ENCODE results near the gene ANGPTL8. TPM values are rescaled to one million over a fixed set of nuclear protein-coding genes. Genes with fewer than 3 reads are reported as not detected.

Gene ANGPTL8
- total and polyA plus RNA-seq, 2 experiments from 2014 or later: not detected

- Histone ChIP-seq H4K20me1 (replicated peaks; ENCODE audit: insufficient read depth) (no peaks in the 10 kb centered on the region), H3K9me2 (ENCODE audit: insufficient read depth) (no peaks in the 10 kb centered on the region), H3F3A (replicated peaks; ENCODE audit: low read depth) (peaks cover 29% of the 10 kb centered on the region), H3K4me3 (no peak overlapping the region), H3K36me3 (ENCODE audit: insufficient read depth) (no peaks in the 10 kb centered on the region), H3K4me2 (no peak overlapping the region), H3K27me3 (ENCODE audit: insufficient read depth) (no peaks in the 10 kb centered on the region), H2AFZ (no peak overlapping the region), H3K79me2 (replicated peaks; ENCODE audit: insufficient read depth) (no peaks in the 10 kb centered on the region), H3K27ac (ENCODE audit: low read depth) (peak overlapping the region; percentile 68; the same call in 1 of the 2 replicates), H3K4me1 (ENCODE audit: insufficient read depth) (peaks cover 8% of the 10 kb centered on the region; the same call in 1 of the 2 replicates)
- peak overlapping the region; percentile 27; the same call in 2 of the 3 replicates for H3K4me3 Mint-ChIP-seq
- ATAC-seq: no peak
- peaks cover 7% of the 10 kb centered on the region for H3K4me1 Mint-ChIP-seq
- peak overlapping the region; percentile 40; the same call in 1 of the 2 replicates for H3K27ac Mint-ChIP-seq
- peaks cover 11% of the 10 kb centered on the region; the same call in 2 of the 3 replicates for H3K36me3 Mint-ChIP-seq (ENCODE audit: low read depth)
- H3K27me3 Mint-ChIP-seq (ENCODE audit: insufficient read depth, low read depth, poor library complexity): peaks cover 9% of the 10 kb centered on the region
- DNase-seq (ENCODE audit: low spot score): no peak
- TF ChIP-seq ETS1 (IDR thresholded peaks at IDR 0.05) (no peak), EZH2phosphoT487 (IDR thresholded peaks at IDR 0.05; ENCODE audit: unreplicated experiment) (no peak), JUNB (IDR thresholded peaks at IDR 0.05; ENCODE audit: unreplicated experiment) (no peak), NANOG (IDR thresholded peaks at IDR 0.05; ENCODE audit: borderline replicate concordance) (no peak), POLR2AphosphoS5 (IDR thresholded peaks at IDR 0.05; ENCODE audit: low read depth) (no peak), STAT1 (IDR thresholded peaks at IDR 0.05; ENCODE audit: unreplicated experiment) (no peak), CTCF (conservative IDR thresholded peaks at IDR 0.05; ENCODE audit: low read depth in 2 of 2) (no peak), ZNF331 (CRISPR knock-in tag; IDR thresholded peaks at IDR 0.05; ENCODE audit: low read depth) (no peak), CREB1 (CRISPR knock-in tag; IDR thresholded peaks at IDR 0.05; ENCODE audit: low read depth) (no peak), REST (IDR thresholded peaks at IDR 0.05; ENCODE audit: unreplicated experiment) (no peak), ZNF114 (CRISPR knock-in tag; IDR thresholded peaks at IDR 0.05) (no peak)
- no peaks in the 10 kb centered on the region for H3K9me3 Mint-ChIP-seq
Measured at GRCh38 chr19:11198769-11199424, 40.5 kb upstream of the ANGPTL8 start.
